Measurements from ENCODE around the gene LAS1L. TPM values are rescaled to one million over a fixed set of nuclear protein-coding genes. Genes with fewer than 3 reads are reported as not detected.

Gene LAS1L
- total RNA-seq (10 to 100 TPM; 47.4 to 51.6 TPM), total RNA-seq (45.2 to 136 (median 67.1) reads per million in 172 experiments)
- polyA plus RNA-seq (2013, experiment 1 of 2): 30.1 TPM
- 31.0 TPM for polyA plus RNA-seq (2013, experiment 2 of 2)

DNA sequence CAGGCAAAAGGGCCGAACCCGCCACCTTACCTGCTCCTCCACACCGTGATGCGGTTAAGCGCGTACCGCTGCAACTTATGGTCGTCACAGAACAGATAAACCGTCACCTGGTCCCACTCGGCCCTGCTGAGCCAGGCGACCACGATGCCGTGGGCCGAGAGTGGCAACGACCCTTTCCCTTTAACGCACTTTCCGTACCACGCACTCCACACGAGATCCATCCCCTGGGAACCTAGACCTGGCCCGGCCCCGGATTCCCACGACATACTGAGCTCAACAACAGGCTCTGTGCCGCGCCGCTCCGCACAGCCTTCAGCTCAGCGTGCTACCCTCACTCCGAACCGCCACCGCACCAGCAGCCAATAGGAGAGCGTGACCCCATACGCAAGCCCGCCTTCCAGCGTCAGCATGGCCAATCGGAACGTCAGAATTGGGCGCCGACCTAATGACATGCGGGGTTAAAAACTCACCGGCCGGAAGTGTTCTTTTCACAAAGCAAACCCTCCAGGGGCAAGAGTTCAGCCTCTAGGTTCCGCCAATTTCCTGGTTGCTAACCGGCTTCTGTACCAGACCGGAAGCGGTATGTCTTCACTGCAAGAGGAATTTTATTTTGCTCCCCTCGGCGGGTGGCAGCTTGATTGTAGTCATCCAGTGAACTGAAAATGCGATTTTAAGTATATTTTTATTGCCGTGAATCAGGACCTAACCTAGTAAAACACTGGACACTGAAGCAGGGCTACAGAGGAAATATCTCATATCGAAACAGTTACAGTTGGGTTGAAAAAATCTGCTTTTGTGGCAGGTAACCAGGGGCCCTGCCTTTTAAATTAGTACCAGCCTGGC is at the start of gene LAS1L:
LAS1L (minus strand) TSS at position 338 of the 843 bp plus-strand sequence; CDS start at position 266, 72 bp downstream.
- Mint-ChIP-seq H3K36me3 (ENCODE audit: low read depth) (peaks cover 22% of the 10 kb centered on the region), H3K4me3 (peak within 1 kb of the TSS; percentile 100), H3K27me3 (no peaks in the 10 kb centered on the region), H3K27ac (peak within 1 kb of the TSS; percentile 89), H3K4me1 (ENCODE audit: low read depth) (peaks cover 21% of the 10 kb centered on the region), H3K9me3 (no peaks in the 10 kb centered on the region)
- Histone ChIP-seq H3K27me3 (ENCODE audit: control insufficient read depth in 1 of 2, insufficient read depth in 2 of 2, low read length in 2 of 2) (no peaks in the 10 kb centered on the region), H3K4me3 (ENCODE audit: low read length) (peak within 1 kb of the TSS; percentile 90), H3K9me3 (ENCODE audit: control insufficient read depth in 1 of 2, insufficient read depth in 1 of 2, low read length in 2 of 2) (no peaks in the 10 kb centered on the region), H3K4me1 (ENCODE audit: insufficient read depth, low read length) (peaks cover 19% of the 10 kb centered on the region), H3K27ac (ENCODE audit: low read depth in 1 of 2, low read length in 2 of 2) (peak within 1 kb of the TSS; percentile 64 to 76), H3K36me3 (ENCODE audit: insufficient read depth, low read length) (peaks cover 15% of the 10 kb centered on the region)
- intact Hi-C loops (cut with DNase I, micrococcal nuclease): loop anchor here (2.0 to 10.0 kb wide), 7 partner anchors 502 to 1977 kb away; partner anchors contain the start of genes AMER1 (in 2 of the 2), ZC3H12B (in 1 of the 2) and ZC4H2 (in 1 of the 2)
- DNase-seq (peak; percentile 79 to 96 (median 86)), ATAC-seq (ENCODE audit: poor library complexity) (peak; percentile 99)
- ChIA-PET CTCF (no interaction called here), POLR2A (interaction anchor here (0.7 to 1.7 kb wide), 8 partner anchors 9 to 1329 kb away, joined by 3 to 5 read pairs (median 4); partner anchors contain the start of genes AMER1, MTMR8, ZC3H12B and ZC4H2)
- TF ChIP-seq, protein P1, sequence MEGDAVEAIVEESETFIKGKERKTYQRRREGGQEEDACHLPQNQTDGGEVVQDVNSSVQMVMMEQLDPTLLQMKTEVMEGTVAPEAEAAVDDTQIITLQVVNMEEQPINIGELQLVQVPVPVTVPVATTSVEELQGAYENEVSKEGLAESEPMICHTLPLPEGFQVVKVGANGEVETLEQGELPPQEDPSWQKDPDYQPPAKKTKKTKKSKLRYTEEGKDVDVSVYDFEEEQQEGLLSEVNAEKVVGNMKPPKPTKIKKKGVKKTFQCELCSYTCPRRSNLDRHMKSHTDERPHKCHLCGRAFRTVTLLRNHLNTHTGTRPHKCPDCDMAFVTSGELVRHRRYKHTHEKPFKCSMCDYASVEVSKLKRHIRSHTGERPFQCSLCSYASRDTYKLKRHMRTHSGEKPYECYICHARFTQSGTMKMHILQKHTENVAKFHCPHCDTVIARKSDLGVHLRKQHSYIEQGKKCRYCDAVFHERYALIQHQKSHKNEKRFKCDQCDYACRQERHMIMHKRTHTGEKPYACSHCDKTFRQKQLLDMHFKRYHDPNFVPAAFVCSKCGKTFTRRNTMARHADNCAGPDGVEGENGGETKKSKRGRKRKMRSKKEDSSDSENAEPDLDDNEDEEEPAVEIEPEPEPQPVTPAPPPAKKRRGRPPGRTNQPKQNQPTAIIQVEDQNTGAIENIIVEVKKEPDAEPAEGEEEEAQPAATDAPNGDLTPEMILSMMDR (IDR thresholded peaks at IDR 0.05): no peak

DNA sequence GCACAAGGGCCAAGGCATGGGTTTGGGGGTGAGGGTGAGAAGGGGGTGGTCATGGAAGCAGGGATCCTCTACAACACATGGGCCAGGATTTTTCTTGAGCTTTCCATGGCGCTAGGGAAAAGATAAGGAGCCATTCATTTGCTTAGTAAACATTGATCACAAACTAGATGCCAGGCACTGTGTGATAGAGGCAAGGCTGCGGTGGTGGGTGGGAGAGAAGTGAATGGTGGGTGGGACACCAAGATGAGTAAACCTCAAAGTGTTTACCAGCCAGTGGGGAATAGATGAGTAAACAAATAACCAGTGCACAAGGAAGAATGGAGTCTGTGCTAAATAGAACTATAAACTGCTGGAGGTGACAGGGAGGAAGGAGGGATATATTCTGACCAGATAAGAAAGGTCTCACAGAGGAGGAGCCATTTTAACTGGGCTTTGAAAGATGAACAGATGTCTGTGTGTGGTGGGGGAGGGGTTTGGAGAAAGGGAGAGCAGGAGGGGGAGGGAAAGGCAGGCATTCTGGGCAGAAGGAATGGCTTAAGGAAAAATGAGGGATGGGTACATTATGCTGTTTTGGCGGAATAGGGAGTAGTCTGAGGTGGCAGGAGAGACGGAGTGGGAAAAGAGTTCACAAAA is 48.0 kb upstream of the LAS1L start:
- DNase-seq (no peak), ATAC-seq (ENCODE audit: poor library complexity) (no peak)
- TF ChIP-seq, protein P1 (IDR thresholded peaks at IDR 0.05): no peak
- Histone ChIP-seq H3K4me1 (ENCODE audit: insufficient read depth, low read length) (peaks cover 6% of the 10 kb centered on the region), H3K27ac (ENCODE audit: low read depth in 1 of 2, low read length in 2 of 2) (no peak overlapping the region), H3K4me3 (ENCODE audit: low read length) (no peak overlapping the region), H3K27me3 (ENCODE audit: control insufficient read depth in 1 of 2, insufficient read depth in 2 of 2, low read length in 2 of 2) (no peaks in the 10 kb centered on the region), H3K9me3 (ENCODE audit: control insufficient read depth in 1 of 2, insufficient read depth in 1 of 2, low read length in 2 of 2) (no peaks in the 10 kb centered on the region), H3K36me3 (ENCODE audit: insufficient read depth, low read length) (no peaks in the 10 kb centered on the region)
- intact Hi-C loops (cut with DNase I, micrococcal nuclease): loop anchor here (1.0 to 2.0 kb wide), 4 partner anchors 404 to 1144 kb away; no protein-coding TSS in a partner anchor
- Mint-ChIP-seq H3K27ac (no peak overlapping the region), H3K36me3 (ENCODE audit: low read depth) (no peaks in the 10 kb centered on the region), H3K27me3 (no peaks in the 10 kb centered on the region), H3K4me1 (ENCODE audit: low read depth) (peaks cover 6% of the 10 kb centered on the region), H3K9me3 (no peaks in the 10 kb centered on the region), H3K4me3 (no peak overlapping the region)
- ChIA-PET CTCF (interaction anchor here (0.8 kb wide), 2 partner anchors 18 to 121 kb away, joined by 3 read pairs; no protein-coding TSS in a partner anchor), POLR2A (no interaction called here)

- Histone ChIP-seq H3K4me1 (ENCODE audit: insufficient read depth, low read length) (peaks cover 6% of the 10 kb centered on the region), H3K4me3 (ENCODE audit: low read length) (no peak overlapping the region), H3K9me3 (ENCODE audit: control insufficient read depth in 1 of 2, insufficient read depth in 1 of 2, low read length in 2 of 2) (no peaks in the 10 kb centered on the region), H3K27ac (ENCODE audit: low read depth in 1 of 2, low read length in 2 of 2) (no peak overlapping the region), H3K27me3 (ENCODE audit: control insufficient read depth in 1 of 2, insufficient read depth in 2 of 2, low read length in 2 of 2) (no peaks in the 10 kb centered on the region), H3K36me3 (ENCODE audit: insufficient read depth, low read length) (no peaks in the 10 kb centered on the region)
- no peak overlapping the region for H3K27ac Mint-ChIP-seq
- TF ChIP-seq, protein P1 (IDR thresholded peaks at IDR 0.05): peak; percentile 63
- no peaks in the 10 kb centered on the region for H3K9me3 Mint-ChIP-seq
- no peak overlapping the region for H3K4me3 Mint-ChIP-seq
- H3K36me3 Mint-ChIP-seq (ENCODE audit: low read depth): no peaks in the 10 kb centered on the region
- peak; percentile 57 for ATAC-seq (ENCODE audit: poor library complexity)
- POLR2A ChIA-PET: interaction anchor here (0.6 to 1.1 kb wide), 2 partner anchors 533 to 1146 kb away, joined by 3 read pairs; no protein-coding TSS in a partner anchor
- intact Hi-C loops (cut with DNase I, micrococcal nuclease): loop anchor here (1.0 to 2.0 kb wide), 4 partner anchors 405 to 1145 kb away; no protein-coding TSS in a partner anchor
- peak; percentile 30 to 77 (median 45) for DNase-seq
- peaks cover 6% of the 10 kb centered on the region for H3K4me1 Mint-ChIP-seq (ENCODE audit: low read depth)
- CTCF ChIA-PET: interaction anchor here (0.8 to 1.0 kb wide), 3 partner anchors 19 to 405 kb away, joined by 3 to 4 read pairs (median 3); no protein-coding TSS in a partner anchor
- no peaks in the 10 kb centered on the region for H3K27me3 Mint-ChIP-seq
Measured at GRCh38 chrX:65581661-65582339, 47.2 kb upstream of the LAS1L start.
